HG03378 (cell line): ENCODE results near the gene HAPSTR1.

Experiments
- ATAC-seq: cut with Tn5 transposase; IDR thresholded peaks from one replicate; pipeline ENCODE4 v1.9.1; 2021; ENCODE audit warnings: mild to moderate bottlenecking, moderate library complexity; ENCODE audit not compliant: unreplicated experiment

Gene HAPSTR1

DNA sequence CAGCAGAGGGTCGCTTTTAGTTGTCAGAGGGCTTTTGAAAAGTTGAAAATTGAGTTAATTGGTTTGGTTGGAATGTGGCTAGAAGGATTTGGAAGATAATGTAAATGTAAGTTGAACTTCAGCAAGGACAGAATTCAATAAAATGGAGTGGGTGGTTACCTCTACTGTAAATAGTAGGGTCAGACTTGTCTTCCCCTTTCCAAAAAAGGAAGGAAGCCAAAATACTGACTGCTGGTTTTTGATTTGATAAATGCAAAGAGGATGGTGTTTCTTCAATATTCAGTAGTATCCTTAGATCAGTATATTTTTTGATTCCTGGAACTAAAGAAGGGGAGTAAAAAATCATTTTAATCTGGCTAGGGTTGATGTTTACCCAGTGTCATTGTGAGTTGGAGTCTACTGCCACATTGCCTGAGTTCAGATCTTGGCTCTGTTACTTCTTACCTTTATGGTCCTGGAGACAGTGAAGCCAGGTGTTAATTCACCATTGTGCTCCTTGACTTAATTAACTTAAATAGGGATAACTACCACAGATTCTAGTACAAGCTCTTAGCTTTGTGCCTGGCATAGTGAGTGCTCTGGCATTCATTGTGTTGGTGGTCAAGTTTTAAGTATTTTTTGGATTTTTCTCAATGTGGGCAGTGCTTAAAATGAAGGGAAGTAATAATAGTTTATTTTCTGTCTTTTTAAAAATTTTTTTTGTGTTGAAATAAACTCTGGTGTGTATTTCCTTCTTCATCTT lies 4.4 kb downstream of the HAPSTR1 start:
- no peak for ATAC-seq

GRCh38 chr16:9096416-9096952 lies 5.0 kb downstream of the HAPSTR1 start:
- no peak for ATAC-seq

- no peak for ATAC-seq
These were observed 6.1 kb downstream of the HAPSTR1 start for GRCh38 chr16:9097266-9098219.

- no peak for ATAC-seq
These were observed 7.1 kb downstream of the HAPSTR1 start for GRCh38 chr16:9098377-9099090.

- ATAC-seq, result no peak
These were observed 7.7 kb downstream of the HAPSTR1 start for GRCh38 chr16:9099131-9099625.

DNA sequence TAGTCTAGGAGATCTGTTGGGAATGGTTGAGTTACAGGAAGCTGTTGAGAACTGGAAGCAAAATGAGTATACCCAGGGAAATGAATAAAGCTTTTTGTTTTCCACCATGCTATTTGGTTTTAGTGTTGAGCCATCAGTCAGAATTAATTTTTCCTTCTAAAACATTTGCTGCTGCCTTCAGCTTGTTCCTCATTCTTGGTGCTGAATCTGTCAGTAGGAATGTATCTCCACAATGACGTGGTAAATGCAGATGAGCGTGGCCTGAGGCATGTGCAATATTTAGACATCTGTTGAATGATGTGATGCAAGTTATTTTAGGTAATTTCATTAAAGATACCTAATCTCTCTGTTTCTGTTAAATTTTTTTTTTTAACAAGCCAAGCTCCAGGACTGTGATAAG lies 10.9 kb downstream of the HAPSTR1 start:
- ATAC-seq, result no peak

DNA sequence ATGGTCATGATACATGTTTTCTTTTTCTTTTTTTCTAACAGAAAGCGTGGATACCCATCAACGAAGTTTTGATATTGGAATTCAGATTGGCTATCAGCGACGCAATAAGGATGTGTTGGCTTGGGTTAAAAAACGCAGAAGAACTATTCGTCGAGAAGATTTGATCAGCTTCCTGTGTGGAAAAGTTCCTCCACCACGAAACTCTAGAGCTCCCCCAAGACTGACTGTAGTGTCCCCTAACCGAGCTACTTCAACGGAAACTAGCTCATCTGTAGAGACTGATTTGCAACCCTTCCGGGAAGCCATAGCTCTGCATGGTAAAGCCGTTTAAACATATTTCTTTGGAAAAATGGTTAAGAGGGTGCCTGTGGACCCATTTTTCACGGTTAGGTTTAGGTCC lies 11.5 kb downstream of the HAPSTR1 start:
- ATAC-seq, result no peak

DNA sequence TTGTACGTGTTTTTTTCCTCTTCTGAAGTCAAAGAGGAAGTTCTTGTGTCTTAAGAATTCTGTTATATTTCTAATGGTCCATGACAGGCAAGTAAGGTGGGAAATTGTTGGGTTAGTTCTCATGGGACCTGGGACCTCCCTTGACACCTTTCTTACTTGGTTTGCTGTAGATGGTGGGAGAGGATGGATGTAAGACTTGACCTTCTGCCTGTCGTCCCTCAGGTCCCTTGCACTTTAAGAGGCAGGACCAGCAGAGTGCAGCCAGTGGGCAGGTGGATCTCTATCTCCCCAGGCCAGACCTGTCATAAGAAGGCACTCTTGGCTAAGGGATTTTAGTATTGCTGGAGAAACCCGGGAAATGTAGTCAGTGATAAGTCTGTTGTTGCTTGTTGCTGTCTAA lies 12.1 kb downstream of the HAPSTR1 start:
- ATAC-seq, result no peak

DNA sequence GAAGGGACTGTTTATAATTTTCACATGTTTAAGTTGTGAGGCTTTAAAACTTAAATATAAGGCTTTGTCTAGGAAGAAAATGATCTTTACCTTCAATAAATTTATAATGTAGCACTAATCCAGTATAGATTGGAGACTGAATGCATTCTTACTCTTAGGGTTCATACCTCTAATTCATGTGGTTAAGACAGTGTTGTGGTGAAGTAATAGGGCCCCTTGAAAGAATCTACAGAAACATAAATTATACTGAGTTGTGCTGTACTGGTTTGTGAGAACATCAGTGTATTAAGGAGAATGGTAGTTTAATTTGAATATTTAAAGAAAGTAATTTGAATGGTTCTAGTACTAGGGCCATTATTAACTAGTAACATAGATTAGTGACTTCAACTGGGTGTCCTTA lies 13.7 kb downstream of the HAPSTR1 start:
- no peak for ATAC-seq

DNA sequence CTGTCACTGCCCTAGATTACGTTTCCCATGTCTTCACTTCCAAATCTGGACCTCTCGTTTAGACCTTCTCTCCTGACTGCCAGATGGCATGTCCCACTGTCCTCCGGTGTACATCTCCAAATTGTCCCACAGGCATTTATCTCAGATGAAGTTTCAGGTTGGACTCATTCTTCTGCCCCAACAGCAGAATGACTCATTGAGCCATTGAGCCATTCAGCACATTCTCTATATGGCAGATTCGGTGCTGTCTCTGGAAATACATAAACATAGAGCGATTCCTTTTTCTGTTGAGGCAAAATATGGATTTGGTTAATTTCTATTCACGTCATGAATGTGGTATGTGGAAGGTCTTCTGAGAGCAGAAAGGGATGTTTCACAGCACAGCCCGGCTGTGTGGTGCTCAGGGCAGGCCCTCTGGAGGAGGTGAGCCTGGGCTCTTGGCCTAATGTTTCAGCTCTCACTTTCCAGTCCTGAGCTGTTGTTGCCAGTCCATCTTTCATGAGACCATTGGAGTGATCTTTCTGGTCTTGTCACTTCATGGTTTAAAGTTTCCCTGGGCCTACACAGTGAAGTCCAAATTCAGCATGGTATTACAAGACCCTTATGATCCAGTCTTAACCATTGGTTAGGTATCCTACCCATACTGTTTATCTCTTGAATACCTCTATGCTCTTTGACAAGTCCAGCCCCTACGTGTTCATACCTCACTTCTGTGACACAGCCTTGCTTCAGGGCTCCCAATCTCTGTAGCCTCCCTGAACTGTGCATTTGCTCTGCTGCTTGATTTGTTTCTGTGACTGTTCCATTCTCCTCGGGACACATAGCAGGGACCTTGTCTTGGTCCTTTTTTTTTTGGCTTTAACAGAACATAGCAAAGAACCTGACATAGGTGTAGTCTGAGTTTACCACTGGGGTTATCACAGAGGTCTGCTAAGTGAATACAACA lies 15.9 kb downstream of the HAPSTR1 start:
- no peak for ATAC-seq

GRCh38 chr16:9109255-9109654 lies 17.8 kb downstream of the HAPSTR1 start:
- ATAC-seq, result no peak

GRCh38 chr16:9112166-9112843 lies 20.9 kb downstream of the HAPSTR1 start:
- ATAC-seq, result no peak

DNA sequence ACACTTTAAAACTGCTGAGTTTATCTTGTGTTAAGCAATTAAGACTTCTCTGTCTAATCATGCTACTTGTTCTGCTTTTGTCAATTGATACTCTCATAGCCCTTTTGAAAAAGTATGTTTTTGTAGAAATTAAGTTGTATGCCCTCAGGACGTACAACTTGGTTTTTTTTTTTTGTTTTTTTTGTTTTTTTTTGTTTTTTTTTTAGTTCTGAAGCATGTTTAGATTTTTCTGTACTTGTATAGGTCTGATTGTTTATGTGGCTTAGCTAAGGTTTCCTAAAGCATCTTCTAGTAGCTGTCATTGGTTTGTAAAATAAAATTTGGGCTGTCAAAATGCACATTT lies 21.4 kb downstream of the HAPSTR1 start:
- ATAC-seq, result no peak

DNA sequence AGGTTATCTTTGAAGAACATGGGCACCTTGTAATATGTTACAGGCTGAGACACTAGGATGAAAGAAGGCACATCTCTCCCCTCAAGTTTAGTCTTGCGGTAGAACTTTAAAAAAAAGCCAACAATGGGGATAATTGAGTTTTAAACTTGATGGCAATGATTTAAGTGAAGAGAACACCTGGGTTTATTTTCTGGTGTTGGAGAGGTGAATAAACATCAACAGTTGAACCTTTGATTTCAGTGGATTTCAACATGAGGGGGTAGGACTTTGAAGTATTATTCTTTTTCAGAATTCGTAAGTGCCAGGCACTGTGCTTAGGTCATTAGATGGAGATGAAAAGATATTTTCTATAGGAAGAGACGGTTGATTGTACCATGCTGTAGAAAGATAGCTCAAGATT lies 22.3 kb downstream of the HAPSTR1 start:
- ATAC-seq, result no peak

GRCh38 chr16:9114112-9114511 lies 22.7 kb downstream of the HAPSTR1 start:
- ATAC-seq, result no peak

- ATAC-seq, result no peak
These were observed 23.4 kb downstream of the HAPSTR1 start for GRCh38 chr16:9114842-9115241.

- ATAC-seq, result no peak
These were observed 23.8 kb downstream of the HAPSTR1 start for GRCh38 chr16:9115277-9115676.

DNA sequence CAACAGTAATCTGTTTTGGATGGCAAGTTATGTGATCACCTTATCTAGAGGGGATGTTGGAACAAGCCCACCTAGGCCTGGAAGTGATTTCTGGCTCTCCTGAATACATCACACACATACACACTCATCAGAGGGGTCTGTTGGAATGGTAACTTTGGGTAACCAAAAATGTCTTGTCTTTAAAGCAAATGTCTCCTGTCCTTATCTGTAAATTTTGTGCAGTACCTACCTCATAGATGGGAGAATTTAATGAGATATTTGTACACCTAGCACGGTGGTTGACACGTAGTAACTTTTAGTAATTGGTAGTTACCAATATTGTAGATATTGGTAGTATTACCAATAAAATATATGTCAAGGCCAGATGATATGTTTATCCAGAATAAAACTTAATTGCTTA lies 24.7 kb downstream of the HAPSTR1 start:
- ATAC-seq, result no peak

- ATAC-seq, result no peak
These were observed 26.7 kb downstream of the HAPSTR1 start for GRCh38 chr16:9118170-9118569.
